HG03135 (cell line): ENCODE data around the gene KRTAP5-2.
"Not testable (repeated sequence)": the region's sequence is repeated elsewhere in the genome, so short reads cannot be mapped to it uniquely, and the experiment has no call there.

Experiments
- ATAC-seq: cut with Tn5 transposase; IDR thresholded peaks from one replicate; pipeline ENCODE4 v1.9.1; 2021; ENCODE audit warnings: mild to moderate bottlenecking, moderate library complexity; ENCODE audit not compliant: unreplicated experiment

KRTAP5-2 gene, protein sequence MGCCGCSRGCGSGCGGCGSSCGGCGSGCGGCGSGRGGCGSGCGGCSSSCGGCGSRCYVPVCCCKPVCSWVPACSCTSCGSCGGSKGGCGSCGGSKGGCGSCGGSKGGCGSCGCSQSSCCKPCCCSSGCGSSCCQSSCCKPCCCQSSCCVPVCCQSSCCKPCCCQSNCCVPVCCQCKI

DNA sequence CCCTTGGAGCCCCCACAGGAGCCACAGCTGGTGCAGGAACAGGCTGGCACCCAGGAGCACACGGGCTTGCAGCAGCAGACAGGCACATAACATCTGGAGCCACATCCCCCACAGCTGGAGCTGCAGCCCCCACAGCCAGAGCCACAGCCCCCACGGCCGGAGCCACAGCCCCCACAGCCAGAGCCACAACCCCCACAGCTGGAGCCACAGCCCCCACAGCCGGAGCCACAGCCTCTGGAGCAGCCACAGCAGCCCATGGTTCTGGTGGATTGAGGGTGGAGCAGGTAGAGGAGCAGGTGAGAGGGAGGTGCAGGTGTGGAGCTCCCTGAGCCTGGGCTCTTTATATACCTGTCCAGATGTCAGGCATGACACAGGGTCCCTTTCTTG lies at the start of gene KRTAP5-2:
Gene KRTAP5-2, minus strand, starts transcription at position 301 of the 387 bp plus-strand sequence. Its CDS starts 44 bp downstream, at position 257.
- ATAC-seq = no peak

DNA sequence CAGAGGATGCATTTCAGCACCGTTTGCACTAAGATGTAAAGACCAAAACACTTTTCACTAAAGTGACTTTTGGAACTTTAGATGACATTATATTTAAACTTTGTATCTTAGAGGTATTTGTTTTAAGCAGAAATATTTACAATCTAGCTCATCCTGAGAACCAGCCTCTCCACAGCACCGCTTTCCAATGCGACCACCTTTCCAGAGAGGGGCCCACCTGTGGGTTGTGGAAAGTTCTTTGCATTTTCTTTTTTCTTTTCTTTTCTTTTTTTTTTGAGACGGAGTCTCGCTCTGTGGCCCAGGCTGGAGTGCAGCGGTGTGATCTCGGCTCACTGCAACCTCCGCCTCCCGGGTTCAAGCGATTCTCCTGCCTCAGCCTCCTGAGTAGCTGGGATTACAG lies 48.4 kb upstream of the KRTAP5-2 start:
- not testable (repeated sequence) for ATAC-seq

DNA sequence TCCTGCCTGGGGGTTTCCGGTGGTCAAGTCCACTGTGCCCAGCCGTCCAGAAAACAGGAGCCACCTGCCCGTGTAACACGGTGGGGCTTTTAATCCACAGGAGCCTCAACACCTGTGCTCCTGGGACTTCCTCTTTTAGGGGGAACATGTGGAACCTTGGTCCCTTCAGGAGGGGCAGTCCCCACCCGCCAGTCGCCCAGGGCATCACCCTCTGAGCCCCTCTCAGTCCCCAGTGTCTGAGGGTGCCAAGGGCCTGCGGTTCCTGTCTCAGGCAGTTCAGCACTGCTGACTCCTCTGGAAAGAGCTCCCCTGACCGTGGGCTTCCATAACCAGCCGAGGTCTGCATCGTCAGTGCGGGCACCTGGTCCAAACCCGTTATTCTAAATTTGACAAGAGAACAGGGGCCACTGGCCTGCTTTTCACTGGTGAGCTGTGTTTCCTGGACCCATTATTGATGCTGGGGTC lies 47.3 kb upstream of the KRTAP5-2 start:
- no peak for ATAC-seq

DNA sequence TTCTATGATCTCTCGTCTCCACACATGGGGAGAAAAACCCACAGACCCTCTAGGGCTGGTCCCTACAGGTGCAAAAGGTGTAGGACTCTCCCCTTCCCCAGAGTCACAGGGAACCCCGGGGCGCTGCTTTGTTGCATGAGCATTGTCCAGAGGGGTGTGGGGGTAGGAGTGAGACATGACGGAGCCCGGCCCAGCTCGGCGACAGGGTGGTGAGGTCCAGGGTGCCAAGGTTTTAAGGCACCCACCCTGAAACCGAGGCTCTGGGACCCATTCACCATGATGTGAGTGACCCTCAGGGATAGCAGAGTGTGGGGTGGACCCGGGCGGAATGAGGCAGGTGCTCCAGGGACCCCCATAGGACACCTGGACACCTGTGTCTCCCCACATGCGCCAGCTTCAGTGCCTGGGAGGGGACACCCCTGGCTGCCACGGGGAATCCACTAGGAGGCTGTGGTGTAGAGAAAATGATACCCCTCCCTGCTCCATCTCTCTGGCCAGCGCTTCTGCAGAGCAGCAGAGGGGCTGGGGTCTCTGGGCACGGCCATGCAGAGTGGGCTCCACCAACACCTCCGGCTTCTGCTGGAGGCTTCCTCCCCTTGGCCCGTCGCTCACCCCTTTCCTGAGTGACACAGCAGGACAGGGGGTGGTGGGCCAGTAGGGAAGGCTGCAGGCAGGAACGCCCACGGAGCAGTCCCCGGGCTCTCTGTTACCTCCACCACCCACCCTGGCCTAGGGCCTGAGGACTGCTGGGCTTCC lies 46.7 kb upstream of the KRTAP5-2 start:
- ATAC-seq = no peak

DNA sequence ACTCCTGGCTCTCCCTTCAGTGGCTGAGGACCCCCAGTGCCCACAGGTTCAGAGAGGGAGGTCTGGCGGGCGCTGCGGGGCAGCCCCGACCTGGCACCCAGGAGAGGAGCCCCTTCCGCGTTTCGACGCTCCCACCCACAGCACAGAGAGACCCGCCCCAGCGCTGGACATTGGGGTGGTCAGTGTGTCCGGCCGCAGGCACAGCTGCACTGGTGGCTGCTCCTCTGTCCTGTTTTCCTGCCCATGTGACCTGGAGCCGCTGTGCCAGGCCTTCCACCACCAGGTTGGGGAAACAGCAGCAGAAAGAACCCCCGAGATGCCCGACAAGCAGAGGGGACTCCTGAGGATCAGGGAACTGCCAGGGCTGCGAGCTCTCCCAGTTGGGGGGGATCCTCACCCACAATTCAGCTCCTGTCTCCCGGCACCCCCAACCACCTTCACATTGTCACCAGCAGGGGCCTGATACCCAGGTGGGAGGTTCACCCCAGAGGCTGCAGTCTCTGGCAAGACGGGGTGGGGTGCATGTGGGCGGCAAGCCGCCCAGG lies 45.1 kb upstream of the KRTAP5-2 start:
- no peak for ATAC-seq

DNA sequence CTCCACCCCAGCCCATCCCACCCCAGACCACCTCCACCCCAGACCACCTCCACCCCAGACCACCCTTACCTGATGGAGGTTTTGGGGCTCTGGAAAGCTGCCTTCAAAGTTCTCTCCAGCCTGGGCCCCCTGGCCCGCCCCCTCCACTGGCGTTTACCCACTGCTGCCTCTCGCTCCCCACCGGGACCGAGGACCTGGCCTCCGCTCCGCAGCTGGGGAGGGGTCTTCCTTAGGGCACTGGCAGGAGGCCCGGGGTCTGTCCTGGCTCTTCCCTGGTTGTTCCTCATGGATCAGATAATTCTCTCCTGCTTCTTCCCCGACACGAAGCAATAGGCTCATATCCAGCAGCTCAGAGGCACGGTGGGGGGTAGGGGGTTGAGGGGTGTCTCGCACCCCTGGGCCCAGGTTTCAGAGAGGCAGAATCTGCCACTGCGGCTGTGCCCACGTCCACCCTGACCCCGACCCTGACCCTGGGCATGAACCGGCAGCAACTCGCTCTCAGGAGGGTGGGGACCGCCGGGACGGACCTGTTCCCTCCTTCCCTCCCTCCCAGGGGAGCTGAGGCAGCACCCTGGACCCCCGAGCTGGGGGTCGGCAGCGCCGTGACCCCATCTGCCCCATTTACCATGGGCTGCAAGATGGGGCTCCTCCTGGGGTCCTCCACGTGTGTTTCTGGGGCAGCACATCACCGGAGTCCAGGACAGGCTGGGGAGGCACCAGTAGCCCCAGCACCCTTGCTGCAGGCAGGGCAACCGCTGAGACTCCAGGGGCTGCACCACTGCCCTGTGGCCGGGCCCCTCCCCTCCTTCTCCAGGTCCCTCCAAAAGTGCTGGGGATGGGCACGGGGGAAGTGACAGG lies 44.4 kb upstream of the KRTAP5-2 start:
- no peak for ATAC-seq

DNA sequence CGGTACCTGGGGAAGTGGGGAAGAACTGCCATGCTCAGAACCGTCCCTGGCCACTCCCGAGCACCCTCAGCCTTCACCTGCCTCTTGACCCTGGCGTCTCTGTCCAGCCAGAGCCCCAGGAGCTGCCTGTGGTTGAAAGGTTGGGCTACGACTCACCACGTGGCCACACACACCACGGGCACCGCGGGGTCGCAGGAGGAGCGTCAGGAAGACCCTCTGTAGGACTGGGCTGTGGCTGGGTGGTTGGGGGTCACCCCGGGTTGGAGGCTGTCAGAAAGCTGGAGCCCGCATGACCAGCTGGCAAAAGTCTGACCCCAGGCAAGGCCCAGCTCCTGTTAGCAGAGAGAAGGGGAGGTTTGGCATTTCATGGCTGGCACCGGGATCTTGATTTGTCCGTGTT lies 43.0 kb upstream of the KRTAP5-2 start:
- ATAC-seq = no peak

DNA sequence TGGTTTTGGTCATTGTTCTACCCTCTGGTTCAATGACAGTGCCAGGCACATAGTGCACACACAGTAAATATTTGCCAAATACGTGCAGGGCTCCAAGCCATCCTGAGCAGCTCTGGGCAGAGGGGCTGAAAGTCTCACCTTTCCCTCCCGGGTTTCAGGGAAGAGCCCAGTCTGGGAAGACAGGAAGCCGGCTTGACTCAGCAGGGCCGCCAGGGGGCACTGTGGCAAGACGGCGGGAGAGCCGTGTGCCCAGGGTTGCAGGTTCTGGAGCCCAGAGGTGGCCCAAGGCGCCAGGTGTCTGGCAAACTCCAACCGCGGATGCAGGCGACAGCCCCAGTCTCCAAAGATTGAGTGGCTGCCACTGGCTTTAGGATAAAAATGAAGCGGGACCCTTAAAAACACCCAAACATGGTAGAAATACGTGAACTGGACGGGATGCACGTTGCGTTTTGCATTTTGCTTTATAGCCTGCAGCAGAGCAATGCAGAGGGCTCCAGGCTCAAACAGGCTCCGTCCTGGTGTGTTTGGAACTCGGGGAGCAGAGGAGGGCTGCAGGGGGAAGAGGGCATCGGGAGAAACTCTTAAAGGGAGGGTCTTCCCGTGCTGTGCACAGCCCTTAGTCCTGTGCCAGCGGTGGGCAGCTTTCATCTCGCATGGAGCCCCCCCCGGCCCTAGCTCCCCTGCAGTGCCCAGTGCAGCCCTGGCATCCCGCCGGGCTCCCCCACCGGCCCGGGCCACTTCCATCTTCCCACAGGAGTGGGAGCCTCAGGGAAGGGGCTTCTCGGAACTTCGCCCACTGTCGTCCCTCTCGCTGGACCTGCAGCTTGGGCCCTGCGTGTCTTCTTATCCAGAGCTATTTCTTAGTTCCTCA lies 42.2 kb upstream of the KRTAP5-2 start:
- ATAC-seq = no peak

DNA sequence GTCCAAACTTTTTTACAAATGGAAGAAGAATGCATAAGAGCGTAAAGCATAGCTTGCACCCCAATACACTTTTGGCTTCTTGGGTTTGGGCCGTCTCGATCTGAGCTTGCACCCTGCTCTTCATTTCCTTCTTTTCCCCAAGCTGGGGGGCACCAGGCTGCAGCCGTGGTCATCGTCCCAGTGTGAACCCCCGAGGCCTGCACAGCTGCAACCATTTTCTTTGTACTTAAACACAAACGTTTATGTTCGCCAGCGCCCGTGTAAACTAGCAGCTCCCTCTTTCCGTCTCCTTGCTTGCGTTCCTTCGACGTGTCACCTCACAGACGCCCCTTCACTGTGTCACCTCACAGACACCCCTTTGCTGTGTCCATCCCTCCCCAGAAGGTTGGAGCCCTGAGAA lies 41.6 kb upstream of the KRTAP5-2 start:
- no peak for ATAC-seq

DNA sequence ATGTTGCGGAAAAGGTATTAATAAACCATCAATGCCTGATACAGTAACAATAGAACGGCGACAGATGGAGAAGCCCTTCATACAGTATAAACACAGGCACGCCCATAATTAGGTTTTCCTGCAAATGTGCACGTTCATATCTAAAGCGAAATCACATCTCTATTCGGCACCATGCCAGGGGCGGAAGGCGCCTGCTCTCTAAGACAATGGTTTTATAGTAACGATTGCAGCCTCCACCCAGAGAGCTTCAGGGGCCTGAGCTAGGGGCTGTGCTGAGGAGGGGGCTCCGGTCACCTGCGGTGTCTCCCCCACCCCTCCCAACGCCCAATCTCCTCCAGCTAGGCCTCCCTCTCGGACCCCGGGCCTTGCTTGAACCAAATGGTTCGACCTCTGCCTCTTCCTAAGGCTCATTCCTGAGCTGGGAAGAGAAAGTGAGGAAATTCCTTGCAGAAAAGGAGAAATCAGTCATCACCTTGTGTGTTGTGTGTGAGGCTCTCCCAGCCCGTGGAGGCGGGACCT lies 41.1 kb upstream of the KRTAP5-2 start:
- no peak for ATAC-seq

DNA sequence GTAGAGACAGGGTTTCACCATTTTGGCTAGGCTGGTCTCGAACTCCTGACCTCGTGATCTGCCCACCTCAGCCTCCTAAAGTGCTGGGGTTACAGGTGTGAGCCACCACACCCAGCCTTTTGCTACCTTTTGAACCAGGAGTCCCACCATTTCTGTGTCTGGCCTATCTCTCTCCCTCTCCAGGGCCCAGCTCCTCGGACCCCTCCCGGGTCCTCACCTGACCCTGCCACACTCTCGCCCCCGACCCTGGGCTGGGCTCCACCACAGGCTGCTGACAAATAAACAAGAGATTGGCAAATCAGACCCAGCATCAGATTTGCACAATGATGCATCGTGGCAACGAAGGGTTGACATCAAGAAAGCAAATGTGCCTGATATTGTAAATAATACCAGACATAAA lies 40.2 kb upstream of the KRTAP5-2 start:
- ATAC-seq = no peak

DNA sequence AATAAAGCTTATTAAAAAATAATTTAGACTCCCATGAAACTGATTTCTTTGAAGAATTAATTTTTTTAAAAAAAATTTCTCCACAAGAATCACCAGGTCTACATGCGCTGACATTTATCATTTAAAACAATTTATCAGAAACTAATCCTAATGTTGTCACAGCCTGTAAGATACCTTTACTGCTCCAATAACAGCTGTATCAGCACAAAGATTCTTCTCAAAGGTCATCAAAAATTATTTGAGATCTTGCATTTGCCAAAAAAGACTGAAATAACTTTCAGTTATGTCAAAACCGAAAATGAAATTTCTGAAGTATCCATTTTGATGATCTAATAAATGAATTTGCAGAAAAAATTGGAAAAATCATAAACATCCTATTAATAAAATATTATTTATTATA lies 39.5 kb upstream of the KRTAP5-2 start:
- no peak for ATAC-seq

DNA sequence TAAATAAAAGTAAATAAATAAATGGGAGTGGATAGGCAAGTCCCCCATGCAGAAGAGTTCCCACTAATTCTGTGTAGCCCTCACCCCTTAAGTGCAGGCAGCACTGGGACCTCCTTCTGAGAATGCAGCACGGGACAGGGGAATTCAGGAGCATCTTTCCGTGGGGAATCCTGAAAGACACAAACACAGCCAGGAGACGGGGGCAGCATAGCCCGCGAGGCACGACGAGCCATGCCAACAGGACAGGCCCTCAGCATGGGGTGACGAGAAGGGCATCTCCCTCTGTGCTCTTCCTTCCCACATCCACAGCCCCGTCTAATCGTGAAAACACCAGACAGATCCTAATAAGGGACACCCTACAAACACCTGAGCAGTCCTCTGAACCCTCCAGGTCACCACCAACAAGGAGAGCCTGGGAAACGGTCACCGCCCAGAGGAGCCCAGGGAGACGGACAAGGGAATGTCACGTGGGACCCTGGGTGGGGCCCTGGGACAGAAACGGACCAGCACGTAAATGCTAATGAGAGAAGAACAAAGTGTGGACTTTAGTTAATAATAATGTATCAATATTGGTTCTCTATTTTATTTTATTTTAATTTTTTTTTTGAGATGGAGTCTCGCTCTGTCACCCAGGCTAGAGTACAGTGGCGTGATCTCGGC lies 38.3 kb upstream of the KRTAP5-2 start:
- ATAC-seq = no peak

DNA sequence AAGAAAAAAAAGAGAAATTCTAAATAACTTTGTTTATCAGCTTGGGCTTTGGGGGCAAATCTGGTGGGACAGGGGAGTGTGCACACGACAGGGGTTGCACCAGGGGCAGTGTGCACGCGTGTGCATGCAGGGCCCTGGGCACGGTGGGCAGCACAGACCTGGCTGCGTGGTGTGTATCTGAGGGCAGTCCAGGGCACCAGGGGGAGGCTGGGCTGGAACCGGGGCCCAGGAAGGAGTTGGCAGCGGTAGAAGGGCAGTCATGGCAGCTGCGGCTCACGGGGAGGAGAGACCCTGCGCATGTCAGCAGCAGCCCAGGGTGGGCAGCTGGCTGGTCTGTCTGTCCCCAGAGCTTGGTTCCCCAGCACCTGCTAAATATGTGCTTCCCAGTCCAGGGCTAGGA lies 35.8 kb upstream of the KRTAP5-2 start:
- no peak for ATAC-seq

DNA sequence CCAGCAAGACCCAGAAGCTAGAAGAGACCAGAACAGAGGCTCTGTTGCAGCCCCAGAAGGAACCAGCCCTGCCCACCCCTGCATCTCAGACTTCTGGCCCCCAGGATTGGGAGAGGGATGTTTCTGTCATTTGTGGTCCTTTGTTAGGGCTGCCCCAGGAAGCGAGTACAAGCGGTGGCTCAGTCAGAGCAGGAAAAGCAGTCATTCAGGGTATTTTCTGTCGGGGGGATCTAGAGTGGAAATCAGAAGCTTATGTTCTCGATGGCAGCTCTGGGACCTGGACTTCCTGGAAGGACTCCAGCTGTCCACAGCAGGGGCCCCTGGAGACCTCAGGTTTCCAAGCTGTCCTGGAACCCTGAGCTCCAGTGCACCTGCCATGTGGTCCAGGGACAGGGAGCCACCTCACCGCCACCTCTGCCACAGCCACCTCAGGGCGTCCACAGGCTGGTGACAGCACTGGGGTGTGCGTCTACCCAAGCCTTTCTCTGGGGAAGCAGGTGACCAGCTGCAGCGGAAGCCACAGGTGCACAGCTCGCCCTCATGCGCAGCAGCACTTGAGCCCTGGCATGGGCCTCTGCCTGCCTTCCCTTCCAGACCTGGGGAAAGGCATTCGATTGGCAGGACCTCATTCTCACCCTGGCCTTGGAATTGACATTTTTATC lies 34.1 kb upstream of the KRTAP5-2 start:
- ATAC-seq = no peak

DNA sequence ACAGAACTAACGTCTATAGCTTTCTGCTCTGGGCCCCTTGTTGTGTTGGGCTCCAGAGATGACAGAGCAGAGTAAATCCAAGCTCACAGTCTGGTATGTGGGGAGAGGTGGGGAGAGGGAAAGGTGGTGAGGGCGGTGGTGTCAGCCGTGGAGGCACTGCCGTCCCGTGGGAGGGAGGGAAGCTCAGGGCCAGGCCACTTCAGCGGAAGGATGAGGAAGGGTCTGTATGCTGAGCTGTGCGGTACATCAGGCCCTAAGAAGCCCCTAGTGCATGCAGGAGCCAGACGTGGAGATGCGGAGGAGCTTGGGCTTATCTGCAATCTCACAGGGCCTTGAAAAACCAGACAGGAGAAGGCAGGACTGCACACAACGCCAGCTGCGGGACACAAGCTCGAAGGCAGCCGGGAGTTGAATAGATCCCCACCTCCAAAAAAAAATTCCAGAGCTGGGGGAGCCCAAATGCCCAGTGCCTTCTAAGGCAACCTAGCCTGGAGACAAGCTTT lies 33.0 kb upstream of the KRTAP5-2 start:
- ATAC-seq = no peak

DNA sequence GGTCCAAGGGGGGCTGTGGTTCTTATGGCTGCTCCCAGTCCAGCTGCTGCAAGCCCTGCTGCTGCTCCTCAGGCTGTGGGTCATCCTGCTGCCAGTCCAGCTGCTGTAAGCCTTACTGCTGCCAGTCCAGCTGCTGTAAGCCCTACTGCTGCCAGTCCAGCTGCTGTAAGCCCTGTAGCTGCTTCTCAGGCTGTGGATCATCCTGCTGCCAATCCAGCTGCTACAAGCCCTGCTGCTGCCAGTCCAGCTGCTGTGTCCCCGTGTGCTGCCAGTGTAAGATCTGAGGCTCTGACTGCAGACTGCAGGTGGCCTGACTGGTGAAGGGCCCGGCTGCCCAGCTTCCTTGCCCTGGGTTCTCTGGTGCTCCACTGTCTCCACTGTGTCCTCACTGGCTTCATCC lies 32.2 kb upstream of the KRTAP5-2 start:
- no peak for ATAC-seq

DNA sequence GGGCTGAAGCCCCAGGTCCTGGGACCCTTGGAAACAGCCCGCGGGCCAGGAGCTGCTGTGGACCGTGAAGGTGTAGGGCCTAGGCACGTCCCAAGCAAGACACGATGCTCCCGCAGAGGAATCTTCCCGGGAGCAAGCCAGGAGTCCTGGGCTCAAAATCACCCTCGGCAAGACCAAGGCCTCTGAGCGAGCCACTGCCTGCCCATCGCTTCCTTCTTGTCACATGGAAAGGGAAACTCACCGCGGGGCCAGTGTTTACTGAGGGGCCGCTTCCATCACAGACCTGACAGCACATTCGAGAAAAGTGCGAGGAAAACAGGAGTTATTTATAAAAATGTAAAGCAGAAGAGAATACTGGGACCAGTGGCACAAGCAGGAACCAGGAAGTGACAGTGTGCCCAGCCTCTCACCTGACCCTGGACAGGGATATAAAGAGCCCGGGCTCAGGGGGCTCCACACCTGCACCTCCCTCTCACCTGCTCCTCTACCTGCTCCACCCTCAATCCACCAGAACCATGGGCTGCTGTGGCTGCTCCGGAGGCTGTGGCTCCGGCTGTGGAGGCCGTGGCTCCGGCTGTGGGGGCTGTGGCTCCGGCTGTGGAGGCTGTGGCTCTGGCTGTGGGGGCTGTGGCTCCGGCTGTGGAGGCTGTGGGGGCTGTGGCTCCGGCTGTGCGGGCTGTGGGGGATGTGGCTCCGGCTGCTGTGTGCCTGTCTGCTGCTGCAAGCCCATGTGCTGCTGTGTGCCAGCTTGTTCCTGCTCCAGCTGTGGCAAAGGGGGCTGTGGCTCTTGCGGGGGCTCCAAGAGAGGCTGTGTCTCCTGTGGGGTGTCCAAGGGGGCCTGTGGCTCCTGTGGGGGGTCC lies 31.5 kb upstream of the KRTAP5-2 start, which contains the start of gene KRTAP5-5:
Gene KRTAP5-5, plus strand, starts transcription at position 450 of the 860 bp plus-strand sequence. Its CDS starts 66 bp downstream, at position 516.
- ATAC-seq = no peak
